Activated naive CD4-positive, alpha-beta T cell treated with anti-CD3 and anti-CD28 coated beads, Interleukin-2, amount 50 U/mL, for 72 hours (primary cell): Measurements from ENCODE around the gene SCAP. TPM values are rescaled to one million over a fixed set of nuclear protein-coding genes. Genes with fewer than 3 reads are reported as not detected.
A peak's percentile ranks its signal among the peaks of the same experiment; 100 is the strongest.
"Not testable (repeated sequence)": the region's sequence is repeated elsewhere in the genome, so short reads cannot be mapped to it uniquely, and the experiment has no call there.

ENCODE experiments used
- ATAC-seq, 2 donors: fragments of 150-1000 bp; cut with Tn5 transposase; 2 replicates each; pipeline ENCODE4 v1.10.0; 2021; ENCODE audit warnings: mild to moderate bottlenecking in 2 of 2, moderate library complexity in 2 of 2
- DNase-seq, 2 donors: peaks; one replicate each; pipeline ENCODE4 v3.0.0; 2021 to 2022; ENCODE audit warnings: low spot score in 2 of 2
- H3K27ac Mint-ChIP-seq, 2 donors: one replicate each; pipeline ENCODE4 v1.8.0; 2022; ENCODE audit warnings: mild to moderate bottlenecking in 2 of 2, mixed read lengths in 2 of 2
- H3K36me3 Mint-ChIP-seq, 2 donors: one replicate each; pipeline ENCODE4 v1.8.0; 2022; ENCODE audit warnings: mixed read lengths in 2 of 2
- H3K9me3 Mint-ChIP-seq, 2 donors: one replicate each; pipeline ENCODE4 v1.8.0; 2022; ENCODE audit warnings: mixed read lengths in 2 of 2
- total RNA-seq, 2 donors: library from RNA; stranded (reverse); gene quantifications; one replicate each; pipeline ENCODE4 v1.2.3, GENCODE V29; 2022

Gene SCAP
- total RNA-seq, 2 donors from 2014 or later = 53.7 to 61.4 TPM

GRCh38 chr3:47376393-47376792 is 99.3 kb downstream of the SCAP start:
- H3K9me3 Mint-ChIP-seq = no peaks in the 10 kb centered on the region
- peaks cover 12 to 17% of the 10 kb centered on the region in 2 donors for H3K36me3 Mint-ChIP-seq
- DNase-seq = no peak
- ATAC-seq = no peak
- H3K27ac Mint-ChIP-seq = no peak overlapping the region

GRCh38 chr3:47374587-47374986 is 101.2 kb downstream of the SCAP start:
- H3K27ac Mint-ChIP-seq = no peak overlapping the region
- H3K9me3 Mint-ChIP-seq = no peaks in the 10 kb centered on the region
- ATAC-seq (no peak), DNase-seq (no peak)
- H3K36me3 Mint-ChIP-seq = peaks cover 2% of the 10 kb centered on the region in 2 donors

GRCh38 chr3:47370887-47371697 is 104.6 kb downstream of the SCAP start:
- peak in 1 of 2 donors; percentile 38 for DNase-seq
- no peaks in the 10 kb centered on the region for H3K36me3 Mint-ChIP-seq
- no peak overlapping the region for H3K27ac Mint-ChIP-seq
- H3K9me3 Mint-ChIP-seq = no peaks in the 10 kb centered on the region
- peak; percentile 39 to 63 for ATAC-seq

GRCh38 chr3:47370020-47370419 is 105.7 kb downstream of the SCAP start:
- not testable (repeated sequence) for H3K27ac Mint-ChIP-seq, H3K9me3 Mint-ChIP-seq, ATAC-seq, H3K36me3 Mint-ChIP-seq, DNase-seq

- peaks cover 4 to 5% of the 10 kb centered on the region in 2 donors for H3K36me3 Mint-ChIP-seq
- ATAC-seq (no peak), DNase-seq (no peak)
- no peak overlapping the region for H3K27ac Mint-ChIP-seq
- peaks cover 3 to 4% of the 10 kb centered on the region in 2 donors for H3K9me3 Mint-ChIP-seq
Measured at GRCh38 chr3:47367631-47368030, 108.1 kb downstream of the SCAP start.

- Mint-ChIP-seq H3K9me3 (peaks cover 7 to 8% of the 10 kb centered on the region in 2 donors), H3K27ac (no peak overlapping the region), H3K36me3 (peaks cover 10 to 11% of the 10 kb centered on the region in 2 donors)
- no peak for ATAC-seq
- no peak for DNase-seq
Measured at GRCh38 chr3:47366833-47367232, 108.9 kb downstream of the SCAP start.

- peaks cover 11 to 13% of the 10 kb centered on the region in 2 donors for H3K36me3 Mint-ChIP-seq
- no peak for DNase-seq
- no peak overlapping the region for H3K27ac Mint-ChIP-seq
- H3K9me3 Mint-ChIP-seq = peaks cover 7 to 9% of the 10 kb centered on the region in 2 donors
- no peak for ATAC-seq
Measured at GRCh38 chr3:47365213-47366153, 110.3 kb downstream of the SCAP start.

Other genes starting within 250 kb of the SCAP start
- 1 to 10 TPM; 4.0 to 5.9 TPM for gene KIF9, start 193.1 kb downstream of the SCAP start, total RNA-seq
- gene KLHL18, start 193.0 kb downstream of the SCAP start, total RNA-seq = 10 to 100 TPM; 23.0 to 25.1 TPM
- 10 to 100 TPM; 29.4 to 29.9 TPM for gene PTPN23, start 94.9 kb downstream of the SCAP start, total RNA-seq
- gene ELP6, start 37.8 kb upstream of the SCAP start, total RNA-seq = 10 to 100 TPM; 39.3 to 43.4 TPM
- gene CSPG5, start 102.9 kb upstream of the SCAP start, total RNA-seq = 1 to 10 TPM in 1 of 2 donors, under 1 TPM in 1; 0.16 to 1.2 TPM